Keratinocyte (primary cell): ENCODE measurements around the gene ITPKB. TPM values are rescaled to one million over a fixed set of nuclear protein-coding genes. Genes with fewer than 3 reads are reported as not detected.
A peak's percentile ranks its signal among the peaks of the same experiment; 100 is the strongest.

Source experiments
- DNase-seq: peaks from one replicate; pipeline ENCODE4 v3.0.0-alpha.2; 2011; ENCODE audit warnings: low read depth, missing footprints, low spot score
- FAIRE-seq: peaks from 2 replicates; lab custom pipeline; 2011; peaks lifted over from hg19 to GRCh38; lab: Jason Lieb, UNC
- H2AFZ ChIP-seq: 2 replicates; pipeline ENCODE4 v1.6.0; 2012; ENCODE audit warnings: low read length, control low read depth, inconsistent platforms; ENCODE audit not compliant: control insufficient read depth
- H3K27ac ChIP-seq: 2 replicates; pipeline ENCODE4 v1.5.1; 2011; ENCODE audit warnings: low read length; ENCODE audit not compliant: control insufficient read depth, insufficient read depth
- H3K27me3 ChIP-seq: 3 replicates; pipeline ENCODE4 v1.6.0; 2011; ENCODE audit warnings: low read length; ENCODE audit not compliant: control insufficient read depth, insufficient read depth; ENCODE audit errors: extremely low read depth
- H3K36me3 ChIP-seq, 2 experiments: 2 replicates in 1 of 2; 3 replicates in 1 of 2; pipeline ENCODE4 v1.5.1; 2011; ENCODE audit warnings: low read length in 2 of 2, mild to moderate bottlenecking in 1 of 2; ENCODE audit not compliant: control insufficient read depth in 2 of 2, insufficient read depth in 2 of 2; ENCODE audit errors: extremely low read depth in 1 of 2
- H3K4me1 ChIP-seq: 3 replicates; pipeline ENCODE4 v1.5.1; 2011; ENCODE audit warnings: low read length; ENCODE audit not compliant: control insufficient read depth, insufficient read depth; ENCODE audit errors: extremely low read depth
- H3K4me2 ChIP-seq: 3 replicates; pipeline ENCODE4 v1.6.0; 2011; ENCODE audit warnings: low read depth, low read length; ENCODE audit not compliant: control insufficient read depth, insufficient read depth; ENCODE audit errors: extremely low read depth
- H3K4me3 ChIP-seq, 3 experiments: fragments of 200-600 bp in 1 of 3; sonication (generic) in 1 of 3; 2 replicates in 2 of 3; 3 replicates in 1 of 3; pipeline ENCODE4 v1.5.1; 2011 to 2016; ENCODE audit warnings: low read length in 3 of 3, mild to moderate bottlenecking in 3 of 3, control low read depth in 2 of 3, inconsistent platforms in 1 of 3, low read depth in 1 of 3, mixed read lengths in 1 of 3, mixed run types in 1 of 3, moderate library complexity in 1 of 3; ENCODE audit not compliant: control insufficient read depth in 2 of 3, insufficient read depth in 2 of 3; ENCODE audit errors: extremely low read depth in 1 of 3
- H3K79me2 ChIP-seq: 2 replicates; pipeline ENCODE4 v1.6.0; 2012; ENCODE audit warnings: low read length; ENCODE audit not compliant: control insufficient read depth, insufficient read depth
- H3K9ac ChIP-seq: 3 replicates; pipeline ENCODE4 v1.6.0; 2011; ENCODE audit warnings: low read length; ENCODE audit not compliant: control insufficient read depth, insufficient read depth; ENCODE audit errors: extremely low read depth
- H3K9me1 ChIP-seq: 3 replicates; pipeline ENCODE4 v1.6.0; 2011; ENCODE audit warnings: low read length; ENCODE audit not compliant: control insufficient read depth, insufficient read depth; ENCODE audit errors: extremely low read depth
- H3K9me3 ChIP-seq: 2 replicates; pipeline ENCODE4 v1.5.1; 2012; ENCODE audit warnings: low read depth, low read length; ENCODE audit not compliant: control insufficient read depth
- H4K20me1 ChIP-seq: 3 replicates; pipeline ENCODE4 v1.6.0; 2011; ENCODE audit warnings: low read length; ENCODE audit not compliant: control insufficient read depth, insufficient read depth; ENCODE audit errors: extremely low read depth
- CTCF ChIP-seq, 3 experiments: IDR thresholded peaks in 1 of 3; conservative IDR thresholded peaks in 1 of 3; optimal IDR thresholded peaks in 1 of 3; 2 replicates in 2 of 3; 3 replicates in 1 of 3; pipeline versions ENCODE3 to v1.5.1; 2011; ENCODE audit warnings: low read length in 3 of 3, mild to moderate bottlenecking in 3 of 3, moderate library complexity in 2 of 3, control low read depth in 1 of 3, inconsistent platforms in 1 of 3; ENCODE audit not compliant: insufficient read depth in 2 of 3; ENCODE audit errors: extremely low read depth in 1 of 3
- EZH2 ChIP-seq: IDR thresholded peaks from one replicate; pipeline ENCODE4 v1.6.1; 2012; ENCODE audit warnings: inconsistent platforms, mild to moderate bottlenecking, low read length, moderate library complexity
- dilution Hi-C: fragments of 300-500 bp; cut with MboI; formaldehyde crosslinking; loops from one replicate; pipeline ENCODE4 v1.7.0; 2020; ENCODE audit warnings: low sequenced_read_pairs; ENCODE audit not compliant: extremely low pct_ligation_motif_present
- polyA plus RNA-seq, 5 experiments: library from polyadenylated mRNA; depleted of rRNA in 3 of 5; stranded (reverse) in 3 of 5; stranded (forward) in 1 of 5; unstranded in 1 of 5; fragments of >200 nt; gene quantifications; 1 replicate in 1 of 5; 2 replicates in 3 of 5; 3 replicates in 1 of 5; pipeline versions ENCODE4 v1.2.1 to v1.2.3, GENCODE V29; 2011 to 2012; ENCODE audit warnings: missing spikeins in 2 of 5, low read depth in 1 of 5, low replicate concordance in 1 of 5

The ITPKB gene
- polyA plus RNA-seq, 1 donor (not counting 4 experiments of a cell fraction or from before 2014, with no cell fraction given), result 3.2 TPM

GRCh38 chr1:226764533-226764932 is 25.5 kb upstream of the ITPKB start:
- Histone ChIP-seq H3K79me2 (no peaks in the 10 kb centered on the region), H3K27ac (no peak overlapping the region), H3K9me3 (no peaks in the 10 kb centered on the region), H3K27me3 (no peaks in the 10 kb centered on the region), H3K4me3 (no peak overlapping the region), H2AFZ (no peak overlapping the region), H4K20me1 (no peaks in the 10 kb centered on the region), H3K9ac (no peak overlapping the region), H3K4me2 (peak overlapping the region; percentile 64), H3K9me1 (no peaks in the 10 kb centered on the region), H3K36me3 (no peaks in the 10 kb centered on the region), H3K4me1 (peaks cover 19% of the 10 kb centered on the region)
- TF ChIP-seq CTCF (optimal IDR thresholded peaks at IDR 0.05 in 1 of 3, IDR thresholded peaks at IDR 0.05 in 1 of 3, conservative IDR thresholded peaks at IDR 0.05 in 1 of 3; ENCODE audit: extremely low read depth in 1 of 3, insufficient read depth in 2 of 3, low read length in 3 of 3), result no peak
- no peak for TF ChIP-seq EZH2
- peak; percentile 36 for FAIRE-seq
- no peak for DNase-seq
- dilution Hi-C loops, result no loop called here

GRCh38 chr1:226763905-226764264 is 24.8 kb upstream of the ITPKB start:
- Histone ChIP-seq H4K20me1 (no peaks in the 10 kb centered on the region), H3K36me3 (no peaks in the 10 kb centered on the region), H3K4me1 (peaks cover 19% of the 10 kb centered on the region), H2AFZ (peak overlapping the region; percentile 64), H3K4me2 (peak overlapping the region; percentile 64), H3K9me3 (no peaks in the 10 kb centered on the region), H3K27me3 (no peaks in the 10 kb centered on the region), H3K9ac (no peak overlapping the region), H3K79me2 (no peaks in the 10 kb centered on the region), H3K4me3 (no peak overlapping the region), H3K9me1 (no peaks in the 10 kb centered on the region), H3K27ac (peak overlapping the region; percentile 78)
- FAIRE-seq (peak; percentile 97), DNase-seq (peak; percentile 91)
- dilution Hi-C loops, result no loop called here
- TF ChIP-seq EZH2, result no peak
- TF ChIP-seq CTCF (optimal IDR thresholded peaks at IDR 0.05 in 1 of 3, IDR thresholded peaks at IDR 0.05 in 1 of 3, conservative IDR thresholded peaks at IDR 0.05 in 1 of 3; ENCODE audit: extremely low read depth in 1 of 3, insufficient read depth in 2 of 3, low read length in 3 of 3), result no peak
